Left lung (tissue), 10 donors: ENCODE data around the gene ARSG. TPM values are rescaled to one million over a fixed set of nuclear protein-coding genes. Genes with fewer than 3 reads are reported as not detected.
"Not testable (repeated sequence)": the region's sequence is repeated elsewhere in the genome, so short reads cannot be mapped to it uniquely, and the experiment has no call there.

Source experiments
- ATAC-seq: fragments of 200-7000 bp; cut with Tn5 transposase; one replicate; pipeline ENCODE4 v1.9.1; 2020; ENCODE audit warnings: moderate library complexity
- DNase-seq, 4 donors: peaks; one replicate each; pipeline ENCODE4 v3.0.0-alpha.2; 2013 to 2020
- H3K27ac ChIP-seq, 2 donors: fragments of 200-600 bp; sonication (generic) in 1 of 2; one replicate each; pipeline versions ENCODE4 v1.5.0 to v1.8.0; 2020 to 2021
- H3K27me3 ChIP-seq, 2 donors: fragments of 200-600 bp; sonication (generic) in 1 of 2; one replicate each; pipeline versions ENCODE4 v1.5.0 to v1.8.0; 2020 to 2021
- H3K36me3 ChIP-seq, 2 donors: fragments of 200-600 bp; sonication (generic) in 1 of 2; one replicate each; pipeline versions ENCODE4 v1.5.0 to v1.8.0; 2020 to 2021
- H3K4me1 ChIP-seq, 2 donors: fragments of 200-600 bp; one replicate each; pipeline ENCODE4 v1.8.0; 2021
- H3K4me3 ChIP-seq, 2 donors: fragments of 200-600 bp; sonication (generic) in 1 of 2; one replicate each; pipeline versions ENCODE4 v1.5.0 to v1.8.0; 2020 to 2021; ENCODE audit warnings: mild to moderate bottlenecking in 1 of 2
- H3K9me3 ChIP-seq, 2 donors: fragments of 200-600 bp; sonication (generic) in 1 of 2; one replicate each; pipeline versions ENCODE4 v1.5.0 to v1.8.0; 2020 to 2021
- CTCF ChIP-seq, 2 donors: fragments of 200-600 bp; sonication (generic) in 1 of 2; IDR thresholded peaks; one replicate each; pipeline versions ENCODE4 v1.5.0 to v1.8.0; 2021; ENCODE audit warnings: antibody characterized with exemption in 2 of 2
- intact Hi-C, 2 donors: fragments of 100-400 bp; cut with DNase I; formaldehyde crosslinking; loops; one replicate each; pipeline versions ENCODE4 v1.11.2 to v1.14.2; 2022
- polyA plus RNA-seq, 6 donors: library from polyadenylated mRNA; unstranded; fragments of 120-200 nt; gene quantifications; one replicate each; pipeline ENCODE4 v1.2.1, GENCODE V29; 2013; ENCODE audit not compliant: insufficient read length in 6 of 6
- total RNA-seq, 2 donors: library from RNA; stranded (reverse); fragmentation: NEBNext Ultra II Directional; extraction: Animal tissue kit (Norgen Biotek cat#: 25700); gene quantifications; one replicate each; pipeline ENCODE4 v1.2.1, GENCODE V29; 2021
- donor health status: DM: no; HTN: yes; CAD: no.
- donor health status: DM: no; HTN: no; CAD: no.

Gene ARSG
- total and polyA plus RNA-seq, 8 donors, result 3.4 to 10.0 (median 4.5) TPM

GRCh38 chr17:68255731-68256538 is 35.4 kb upstream of the ARSG start:
- intact Hi-C loops, result no loop called here
- H3K27ac ChIP-seq, result peak overlapping the region in 1 of 2 donors; percentile 15
- DNase-seq, result no peak
- peaks cover 0 to 37% of the 10 kb centered on the region in 2 donors for H3K4me1 ChIP-seq
- no peaks in the 10 kb centered on the region for H3K27me3 ChIP-seq
- TF ChIP-seq CTCF (IDR thresholded peaks at IDR 0.05), result no peak
- H3K9me3 ChIP-seq, result no peaks in the 10 kb centered on the region
- H3K36me3 ChIP-seq, result peaks cover 0 to 26% of the 10 kb centered on the region in 2 donors
- H3K4me3 ChIP-seq, result no peak overlapping the region
- peak; percentile 22 for ATAC-seq

GRCh38 chr17:68256701-68257100 is 34.6 kb upstream of the ARSG start:
- ATAC-seq, H3K27ac ChIP-seq, DNase-seq: not testable (repeated sequence)

GRCh38 chr17:68257934-68258333 is 33.4 kb upstream of the ARSG start:
- intact Hi-C loops, result no loop called here
- H3K27ac ChIP-seq, result no peak overlapping the region

More at GRCh38 chr17:68256701-68257100, 34.6 kb upstream of the ARSG start:
- Histone ChIP-seq H3K36me3 (peaks cover 0 to 18% of the 10 kb centered on the region in 2 donors), H3K4me1 (peaks cover 0 to 37% of the 10 kb centered on the region in 2 donors)
- H3K27me3 ChIP-seq, H3K9me3 ChIP-seq, H3K4me3 ChIP-seq, intact Hi-C loops: not testable (repeated sequence)

GRCh38 chr17:68258890-68259647 is 32.2 kb upstream of the ARSG start:
- peaks cover 3 to 44% of the 10 kb centered on the region in 2 donors for H3K4me1 ChIP-seq
- H3K36me3 ChIP-seq, H3K9me3 ChIP-seq, intact Hi-C loops, H3K4me3 ChIP-seq, H3K27me3 ChIP-seq: not testable (repeated sequence)
- DNase-seq (peak in 3 of 4 donors; percentile 45 to 89 (median 57)), ATAC-seq (peak; percentile 93)
- peak overlapping the region in 1 of 2 donors; percentile 71 for H3K27ac ChIP-seq

More at GRCh38 chr17:68257934-68258333, 33.4 kb upstream of the ARSG start:
- DNase-seq (no peak), ATAC-seq (no peak)
- Histone ChIP-seq H3K4me3 (no peak overlapping the region), H3K27me3 (no peaks in the 10 kb centered on the region), H3K4me1 (peaks cover 0 to 41% of the 10 kb centered on the region in 2 donors), H3K9me3 (no peaks in the 10 kb centered on the region), H3K36me3 (peaks cover 0 to 10% of the 10 kb centered on the region in 2 donors)
- TF ChIP-seq CTCF (IDR thresholded peaks at IDR 0.05), result no peak

- DNase-seq, H3K9me3 ChIP-seq, H3K36me3 ChIP-seq, ATAC-seq, H3K4me3 ChIP-seq, intact Hi-C loops, H3K27me3 ChIP-seq: not testable (repeated sequence)
- peak overlapping the region in 1 of 2 donors; percentile 71 for H3K27ac ChIP-seq
- peaks cover 3 to 44% of the 10 kb centered on the region in 2 donors for H3K4me1 ChIP-seq
Observed at GRCh38 chr17:68259648-68259951, 31.7 kb upstream of the ARSG start.

GRCh38 chr17:68260051-68260762 is 31.1 kb upstream of the ARSG start:
- Histone ChIP-seq H3K27me3 (no peaks in the 10 kb centered on the region), H3K27ac (no peak overlapping the region), H3K36me3 (peaks cover 0 to 10% of the 10 kb centered on the region in 2 donors), H3K4me1 (peaks cover 3 to 43% of the 10 kb centered on the region in 2 donors), H3K9me3 (no peaks in the 10 kb centered on the region), H3K4me3 (no peak overlapping the region)
- ATAC-seq (no peak), DNase-seq (no peak)
- intact Hi-C loops, result loop anchor here in 1 of 2 donors (5.0 kb wide), 1 partner anchor 202 kb away; no protein-coding TSS in a partner anchor
- TF ChIP-seq CTCF (IDR thresholded peaks at IDR 0.05), result no peak

- ATAC-seq, H3K27ac ChIP-seq, DNase-seq, H3K27me3 ChIP-seq, H3K4me3 ChIP-seq, H3K9me3 ChIP-seq, H3K36me3 ChIP-seq: not testable (repeated sequence)
- peaks cover 3 to 26% of the 10 kb centered on the region in 2 donors for H3K4me1 ChIP-seq
- intact Hi-C loops, result loop anchor here in 1 of 2 donors (5.0 kb wide), 1 partner anchor 200 kb away; no protein-coding TSS in a partner anchor
Observed at GRCh38 chr17:68262467-68262866, 28.8 kb upstream of the ARSG start.
